H9 (cell line): ENCODE data around the gene USP8. TPM values are rescaled to one million over a fixed set of nuclear protein-coding genes. Genes with fewer than 3 reads are reported as not detected.

Experiments
- DNase-seq: peaks from one replicate; pipeline ENCODE4 v3.0.0-alpha.2; 2017
- H2AFZ ChIP-seq: one replicate; pipeline ENCODE4 v1.6.1; 2013; ENCODE audit warnings: mild to moderate bottlenecking, low read length, control low read depth, moderate library complexity
- H2AK5ac ChIP-seq: 2 replicates; pipeline ENCODE4 v1.6.1; 2013; ENCODE audit warnings: low read length, control low read depth, mixed read lengths; ENCODE audit not compliant: insufficient read length
- H2BK120ac ChIP-seq: one replicate; pipeline ENCODE4 v1.6.1; 2013; ENCODE audit warnings: low read depth, mild to moderate bottlenecking, low read length, control low read depth, inconsistent platforms; ENCODE audit not compliant: poor library complexity, severe bottlenecking
- H2BK12ac ChIP-seq: 2 replicates; pipeline ENCODE4 v1.6.1; 2013; ENCODE audit warnings: low read length, control low read depth, mixed read lengths, low read depth; ENCODE audit not compliant: insufficient read length
- H2BK15ac ChIP-seq: 2 replicates; pipeline ENCODE4 v1.6.1; 2013; ENCODE audit warnings: low read depth, low read length, control low read depth
- H2BK20ac ChIP-seq: one replicate; pipeline ENCODE4 v1.6.1; 2013; ENCODE audit warnings: low read depth, mild to moderate bottlenecking, low read length, control low read depth, inconsistent platforms; ENCODE audit not compliant: poor library complexity, severe bottlenecking
- H2BK5ac ChIP-seq: 2 replicates; pipeline ENCODE4 v1.6.1; 2013; ENCODE audit warnings: low read length, control low read depth, mixed read lengths; ENCODE audit not compliant: insufficient read length
- H3K14ac ChIP-seq: 2 replicates; pipeline ENCODE4 v1.6.1; 2013; ENCODE audit warnings: low read length, control low read depth; ENCODE audit not compliant: insufficient read depth
- H3K18ac ChIP-seq: 2 replicates; pipeline ENCODE4 v1.6.1; 2013; ENCODE audit warnings: low read depth, mild to moderate bottlenecking, mixed read lengths, low read length, control low read depth; ENCODE audit not compliant: insufficient read length
- H3K23ac ChIP-seq: 2 replicates; pipeline ENCODE4 v1.6.1; 2013; ENCODE audit warnings: low read length, control low read depth, mixed read lengths, low read depth; ENCODE audit not compliant: insufficient read length
- H3K23me2 ChIP-seq: 2 replicates; pipeline ENCODE4 v1.6.1; 2013; ENCODE audit warnings: low read depth, mild to moderate bottlenecking, mixed read lengths, low read length, control low read depth; ENCODE audit not compliant: insufficient read length, poor library complexity, severe bottlenecking
- H3K27ac ChIP-seq: 2 replicates; pipeline ENCODE4 v1.5.1; 2013; ENCODE audit warnings: low read length, control low read depth, mixed read lengths, low read depth; ENCODE audit not compliant: insufficient read length
- H3K27me3 ChIP-seq: 2 replicates; pipeline ENCODE4 v1.6.1; 2013; ENCODE audit warnings: low read length, control low read depth, inconsistent platforms; ENCODE audit not compliant: insufficient read depth
- H3K4ac ChIP-seq: 2 replicates; pipeline ENCODE4 v1.6.1; 2013; ENCODE audit warnings: low read depth, mild to moderate bottlenecking, control low read depth, inconsistent platforms, low read length, moderate library complexity
- H3K4me1 ChIP-seq: 2 replicates; pipeline ENCODE4 v1.6.1; 2013; ENCODE audit warnings: low read length, control low read depth, inconsistent platforms; ENCODE audit not compliant: insufficient read depth
- H3K4me2 ChIP-seq: 2 replicates; pipeline ENCODE4 v1.6.1; 2013; ENCODE audit warnings: low read length, control low read depth, mixed read lengths; ENCODE audit not compliant: insufficient read length, insufficient read depth
- H3K56ac ChIP-seq: 2 replicates; pipeline ENCODE4 v1.6.1; 2013; ENCODE audit warnings: low read depth, mild to moderate bottlenecking, mixed read lengths, low read length, control low read depth; ENCODE audit not compliant: insufficient read length
- H3K79me1 ChIP-seq: 2 replicates; pipeline ENCODE4 v1.6.1; 2013; ENCODE audit warnings: low read depth, mild to moderate bottlenecking, moderate library complexity, low read length, control low read depth, inconsistent platforms; ENCODE audit not compliant: insufficient read depth, poor library complexity, severe bottlenecking
- H3K79me2 ChIP-seq: 2 replicates; pipeline ENCODE4 v1.6.1; 2013; ENCODE audit warnings: low read length, control low read depth, inconsistent platforms; ENCODE audit not compliant: insufficient read depth
- H3K9ac ChIP-seq: 2 replicates; pipeline ENCODE4 v1.6.1; 2013; ENCODE audit warnings: low read length, control low read depth, mixed read lengths; ENCODE audit not compliant: insufficient read length; ENCODE audit errors: extremely low read depth
- H3K9me3 ChIP-seq: one replicate; pipeline ENCODE4 v1.6.1; 2013; ENCODE audit warnings: low read depth, low read length, inconsistent platforms; ENCODE audit not compliant: control insufficient read depth
- H3T11ph ChIP-seq: one replicate; pipeline ENCODE4 v1.6.1; 2013; ENCODE audit warnings: mild to moderate bottlenecking, low read length, control low read depth, inconsistent platforms
- H4K20me1 ChIP-seq: one replicate; pipeline ENCODE4 v1.6.1; 2013; ENCODE audit not compliant: control insufficient read depth, insufficient read length, insufficient read depth
- H4K5ac ChIP-seq: 2 replicates; pipeline ENCODE4 v1.6.1; 2013; ENCODE audit warnings: low read depth, mild to moderate bottlenecking, mixed read lengths, low read length, control low read depth; ENCODE audit not compliant: insufficient read length
- H4K8ac ChIP-seq: replicated peaks from 2 replicates; pipeline ENCODE4 v1.6.1; 2013; ENCODE audit warnings: low read length, control low read depth, mixed read lengths, low read depth; ENCODE audit not compliant: insufficient read length
- H4K91ac ChIP-seq: 2 replicates; pipeline ENCODE4 v1.6.1; 2013; ENCODE audit warnings: low read depth, mild to moderate bottlenecking, moderate library complexity, mixed read lengths, low read length, control low read depth; ENCODE audit not compliant: insufficient read length
- H3K27ac Mint-ChIP-seq, 3 experiments: 2 replicates in 2 of 3; 3 replicates in 1 of 3; pipeline ENCODE4 v1.8.0; 2020 to 2021; ENCODE audit warnings: mixed read lengths in 3 of 3, mild to moderate bottlenecking in 1 of 3, moderate library complexity in 1 of 3
- H3K27me3 Mint-ChIP-seq: 2 replicates; pipeline ENCODE4 v1.8.0; 2021; ENCODE audit warnings: low read depth, mild to moderate bottlenecking, moderate library complexity, mixed read lengths
- H3K36me3 Mint-ChIP-seq, 3 experiments: 2 replicates in 2 of 3; 3 replicates in 1 of 3; pipeline ENCODE4 v1.8.0; 2020 to 2021; ENCODE audit warnings: low read depth in 3 of 3, mixed read lengths in 3 of 3; ENCODE audit not compliant: insufficient read depth in 1 of 3
- H3K4me1 Mint-ChIP-seq, 2 experiments: 2 replicates each; pipeline ENCODE4 v1.8.0; 2020; ENCODE audit warnings: mixed read lengths in 2 of 2
- H3K4me3 Mint-ChIP-seq, 2 experiments: 2 replicates in 1 of 2; 3 replicates in 1 of 2; pipeline ENCODE4 v1.8.0; 2020 to 2021; ENCODE audit warnings: mild to moderate bottlenecking in 2 of 2, mixed read lengths in 2 of 2, moderate library complexity in 1 of 2
- H3K9me3 Mint-ChIP-seq, 2 experiments: 2 replicates in 1 of 2; 3 replicates in 1 of 2; pipeline ENCODE4 v1.8.0; 2020; ENCODE audit warnings: mild to moderate bottlenecking in 2 of 2, mixed read lengths in 2 of 2, moderate library complexity in 1 of 2
- WGBS: extraction: QIAGEN DNeasy Blood & Tissue Kit; methylation state at CpG from one replicate; pipeline ENCODE4 v1.1.7; 2013; ENCODE audit warnings: missing lambda C conversion rate, low lambda C conversion rate, mixed read lengths; ENCODE audit not compliant: insufficient read length; ENCODE audit errors: extremely low coverage; 5-methylcytosine and 5-hydroxymethylcytosine counted together
- total RNA-seq: library from RNA; stranded (reverse); gene quantifications from 2 replicates; pipeline ENCODE4 v1.2.1, GENCODE V29; 2021
- TF ChIP-seq, protein P1 (sequence below): fragments of 200-600 bp; sonication (generic); conservative IDR thresholded peaks from 3 replicates; pipeline ENCODE4 v1.8.0; 2021; ENCODE audit warnings: antibody characterized with exemption, mild to moderate bottlenecking

Gene USP8
- total RNA-seq, 1 experiment from 2014 or later, result 67.1 TPM

DNA sequence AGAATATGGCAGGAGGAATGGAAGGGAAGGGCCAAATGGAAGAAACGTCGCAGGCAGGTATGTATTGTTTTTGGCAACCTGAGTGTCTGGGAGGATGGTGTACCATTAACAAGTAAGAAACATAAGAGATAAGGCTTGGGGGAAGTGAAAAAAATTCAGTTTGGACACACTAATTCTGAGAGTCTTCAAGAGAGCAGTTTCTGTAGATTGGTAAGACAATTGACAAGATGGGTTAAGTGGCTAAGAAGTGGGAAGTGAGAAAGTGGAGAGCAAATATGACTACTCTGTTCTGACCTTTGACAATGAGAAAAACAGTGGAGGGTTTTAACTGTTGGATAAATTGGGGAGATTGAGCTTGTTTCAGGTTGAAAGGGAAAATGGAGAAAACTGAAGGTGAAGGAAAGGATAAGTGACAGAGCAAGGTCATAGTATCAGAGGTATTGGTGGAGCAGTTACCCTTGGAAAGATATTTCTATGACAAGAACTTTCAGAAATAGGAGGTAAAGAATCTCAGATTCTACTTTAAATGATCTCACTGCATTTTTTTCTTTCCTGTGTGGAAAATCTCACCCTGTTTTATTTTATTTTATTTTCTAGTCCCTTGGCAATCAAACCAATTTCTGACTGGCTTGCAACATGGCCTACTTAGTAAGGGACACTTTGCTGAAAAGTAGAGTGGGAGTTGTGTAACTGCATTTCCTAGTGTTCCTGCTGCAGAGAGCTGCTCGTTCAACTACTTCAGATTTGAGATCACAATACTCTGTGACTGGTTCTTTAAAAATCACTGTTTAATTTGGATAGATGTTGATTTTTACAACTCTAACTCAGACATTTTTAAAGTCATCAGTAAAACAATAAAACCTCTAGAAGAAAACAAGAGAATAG is 46.1 kb upstream of the USP8 start:
- H3K23me2 ChIP-seq, result no peaks in the 10 kb centered on the region
- H2BK120ac ChIP-seq, result no peak overlapping the region
- no peaks in the 10 kb centered on the region for H4K20me1 ChIP-seq
- no peak overlapping the region for H3K23ac ChIP-seq
- H3K9me3 ChIP-seq, result no peaks in the 10 kb centered on the region
- no peak overlapping the region for H3K4ac ChIP-seq
- no peak overlapping the region for H3K14ac ChIP-seq
- no peak overlapping the region for H4K5ac ChIP-seq
- H3T11ph ChIP-seq, result no peak overlapping the region
- no peak overlapping the region for H2BK15ac ChIP-seq
- H2AFZ ChIP-seq, result no peak overlapping the region
- Mint-ChIP-seq H3K27me3 (no peaks in the 10 kb centered on the region), H3K9me3 (no peaks in the 10 kb centered on the region; a peak in 1 of 5 replicates), H3K4me3 (no peak overlapping the region), H3K27ac (no peak overlapping the region), H3K4me1 (peaks cover 5% of the 10 kb centered on the region in 2 experiments), H3K36me3 (no peaks in the 10 kb centered on the region)
- H2AK5ac ChIP-seq, result no peak overlapping the region
- H2BK20ac ChIP-seq, result no peak overlapping the region
- no peaks in the 10 kb centered on the region for H3K4me1 ChIP-seq
- H3K18ac ChIP-seq, result no peak overlapping the region
- H3K79me1 ChIP-seq, result no peaks in the 10 kb centered on the region
- no peak overlapping the region for H4K91ac ChIP-seq
- H4K8ac ChIP-seq, result no peak overlapping the region
- no peak overlapping the region for H3K56ac ChIP-seq
- H3K27me3 ChIP-seq, result no peaks in the 10 kb centered on the region
- H3K9ac ChIP-seq, result no peak overlapping the region
- no peaks in the 10 kb centered on the region for H3K79me2 ChIP-seq
- H2BK12ac ChIP-seq, result no peak overlapping the region
- no peak overlapping the region for H3K4me2 ChIP-seq
- WGBS, result no CpG with 5 or more reads among the region's 3 CpGs
- no peak overlapping the region for H2BK5ac ChIP-seq
- H3K27ac ChIP-seq, result no peak overlapping the region
- TF ChIP-seq, protein P1, sequence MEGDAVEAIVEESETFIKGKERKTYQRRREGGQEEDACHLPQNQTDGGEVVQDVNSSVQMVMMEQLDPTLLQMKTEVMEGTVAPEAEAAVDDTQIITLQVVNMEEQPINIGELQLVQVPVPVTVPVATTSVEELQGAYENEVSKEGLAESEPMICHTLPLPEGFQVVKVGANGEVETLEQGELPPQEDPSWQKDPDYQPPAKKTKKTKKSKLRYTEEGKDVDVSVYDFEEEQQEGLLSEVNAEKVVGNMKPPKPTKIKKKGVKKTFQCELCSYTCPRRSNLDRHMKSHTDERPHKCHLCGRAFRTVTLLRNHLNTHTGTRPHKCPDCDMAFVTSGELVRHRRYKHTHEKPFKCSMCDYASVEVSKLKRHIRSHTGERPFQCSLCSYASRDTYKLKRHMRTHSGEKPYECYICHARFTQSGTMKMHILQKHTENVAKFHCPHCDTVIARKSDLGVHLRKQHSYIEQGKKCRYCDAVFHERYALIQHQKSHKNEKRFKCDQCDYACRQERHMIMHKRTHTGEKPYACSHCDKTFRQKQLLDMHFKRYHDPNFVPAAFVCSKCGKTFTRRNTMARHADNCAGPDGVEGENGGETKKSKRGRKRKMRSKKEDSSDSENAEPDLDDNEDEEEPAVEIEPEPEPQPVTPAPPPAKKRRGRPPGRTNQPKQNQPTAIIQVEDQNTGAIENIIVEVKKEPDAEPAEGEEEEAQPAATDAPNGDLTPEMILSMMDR, result no peak
- no peak for DNase-seq
